ENCODE data around the gene MLC1. TPM values are rescaled to one million over a fixed set of nuclear protein-coding genes. Genes with fewer than 3 reads are reported as not detected.

The MLC1 gene
- total and polyA plus RNA-seq, 10 of the 15 experiments (the other 5 are each of a cell fraction or from before 2014, with no cell fraction given): 0.03 to 0.15 (median 0.07) TPM; not detected in 7

- H3K4me2 ChIP-seq (ENCODE audit: control insufficient read depth, insufficient read depth): no peak overlapping the region
- in situ Hi-C loops (cut with MboI): no loop called here
- TF ChIP-seq, protein P1, sequence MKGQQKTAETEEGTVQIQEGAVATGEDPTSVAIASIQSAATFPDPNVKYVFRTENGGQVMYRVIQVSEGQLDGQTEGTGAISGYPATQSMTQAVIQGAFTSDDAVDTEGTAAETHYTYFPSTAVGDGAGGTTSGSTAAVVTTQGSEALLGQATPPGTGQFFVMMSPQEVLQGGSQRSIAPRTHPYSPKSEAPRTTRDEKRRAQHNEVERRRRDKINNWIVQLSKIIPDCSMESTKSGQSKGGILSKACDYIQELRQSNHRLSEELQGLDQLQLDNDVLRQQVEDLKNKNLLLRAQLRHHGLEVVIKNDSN (IDR thresholded peaks at IDR 0.05; ENCODE audit: borderline replicate concordance, extremely low read length, insufficient read depth, low read depth, low read length): no peak
- TF ChIP-seq SP1 (IDR thresholded peaks at IDR 0.05; ENCODE audit: low read depth, low read length) (no peak), HDAC2 (IDR thresholded peaks at IDR 0.05) (no peak), ZNF207 (IDR thresholded peaks at IDR 0.05; ENCODE audit: borderline replicate concordance) (no peak), SUPT20H (IDR thresholded peaks at IDR 0.05; ENCODE audit: borderline replicate concordance, control insufficient read depth, low read depth, low read length) (no peak)
- WGBS (ENCODE audit: insufficient coverage, insufficient replicate concordance, low lambda C conversion rate, missing lambda C conversion rate): 29% methylated on average over 3 of the region's 3 CpGs
- no peak overlapping the region for H3K27ac ChIP-seq (ENCODE audit: control insufficient read depth, insufficient read depth)
- H3K36me3 ChIP-seq (ENCODE audit: control insufficient read depth in 2 of 2, insufficient read depth in 2 of 2, low read length in 1 of 2): no peaks in the 10 kb centered on the region
- ChIA-PET RAD21 (ENCODE audit: unreplicated experiment) (no interaction called here), CTCF (no interaction called here), POLR2A (no interaction called here), SMC1A (ENCODE audit: uncharacterized antibody, unreplicated experiment) (interaction anchor here (0.7 kb wide), 1 partner anchor 94 kb away, joined by 3 read pairs; no protein-coding TSS in a partner anchor)
- no peaks in the 10 kb centered on the region for H3K9me3 ChIP-seq (replicated peaks; ENCODE audit: control insufficient read depth, insufficient read depth, low read length)
- ATAC-seq (no peak), FAIRE-seq (no peak), DNase-seq (ENCODE audit: low read depth, low spot score) (no peak)
- no peak overlapping the region for H2AFZ ChIP-seq (ENCODE audit: control insufficient read depth, low read depth, low read length)
- peaks cover 3 to 10% of the 10 kb centered on the region in 2 experiments; a peak in 3 of 4 replicates for H3K27me3 ChIP-seq (replicated peaks in 1 of 2; ENCODE audit: control insufficient read depth in 2 of 2, insufficient read depth in 2 of 2, low read length in 1 of 2)
- H4K20me1 ChIP-seq (ENCODE audit: control insufficient read depth, insufficient read depth): no peaks in the 10 kb centered on the region
- no peaks in the 10 kb centered on the region for H3K79me2 ChIP-seq (ENCODE audit: control insufficient read depth, insufficient read depth, low read length)
- H3K4me1 ChIP-seq (ENCODE audit: control insufficient read depth, insufficient read depth, low read length): no peaks in the 10 kb centered on the region
- BruUV-seq (replicated peaks): no TSS peak
- intact Hi-C loops (cut with micrococcal nuclease; ENCODE audit: unreplicated experiment): no loop called here
- no peak overlapping the region for H3K4me3 ChIP-seq
- no peak overlapping the region for H3K9ac ChIP-seq (ENCODE audit: control insufficient read depth, insufficient read depth, low read length)
These were observed 32.9 kb upstream of the MLC1 start for GRCh38 chr22:50118129-50118528.

DNA sequence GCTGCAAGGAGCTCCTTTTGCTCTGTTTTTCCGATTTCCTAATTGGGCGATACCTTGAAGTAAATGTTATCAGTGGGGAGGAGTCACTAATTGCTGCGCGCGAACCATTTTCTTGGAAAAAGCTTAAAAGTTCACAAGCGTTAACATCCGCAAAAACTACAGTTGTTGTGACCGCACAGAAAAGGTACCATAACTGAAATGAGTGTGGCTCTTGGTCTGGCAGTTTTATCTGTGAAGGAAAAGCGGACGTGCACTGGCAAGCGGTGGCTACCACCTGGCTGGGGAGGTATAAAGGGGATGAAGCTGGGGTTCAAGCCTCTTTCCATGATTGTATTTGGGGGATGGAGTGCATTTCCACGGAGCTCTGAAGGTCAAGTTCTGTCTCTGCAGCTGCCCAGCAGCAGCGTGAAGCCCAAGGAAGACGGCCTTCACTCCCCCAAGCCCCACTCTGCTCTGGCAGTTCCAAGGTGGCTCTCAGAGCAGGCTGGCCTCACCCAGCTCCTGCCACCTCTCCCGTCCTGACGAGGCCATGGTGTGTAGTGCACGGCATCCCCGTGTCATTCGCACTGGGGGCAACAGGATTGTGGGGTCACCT lies 32.0 kb upstream of the MLC1 start:
- Histone ChIP-seq H2AFZ (ENCODE audit: control insufficient read depth, low read depth, low read length) (no peak overlapping the region), H3K27me3 (replicated peaks in 1 of 2; ENCODE audit: control insufficient read depth in 2 of 2, insufficient read depth in 2 of 2, low read length in 1 of 2) (peaks cover 4 to 10% of the 10 kb centered on the region in 2 experiments; a peak in 3 of 4 replicates), H3K79me2 (ENCODE audit: control insufficient read depth, insufficient read depth, low read length) (no peaks in the 10 kb centered on the region), H3K4me1 (ENCODE audit: control insufficient read depth, insufficient read depth, low read length) (no peaks in the 10 kb centered on the region), H3K27ac (ENCODE audit: control insufficient read depth, insufficient read depth) (no peak overlapping the region), H3K36me3 (ENCODE audit: control insufficient read depth in 2 of 2, insufficient read depth in 2 of 2, low read length in 1 of 2) (no peaks in the 10 kb centered on the region), H3K9ac (ENCODE audit: control insufficient read depth, insufficient read depth, low read length) (no peak overlapping the region), H3K9me3 (replicated peaks; ENCODE audit: control insufficient read depth, insufficient read depth, low read length) (no peaks in the 10 kb centered on the region), H3K4me3 (no peak overlapping the region), H4K20me1 (ENCODE audit: control insufficient read depth, insufficient read depth) (no peaks in the 10 kb centered on the region), H3K4me2 (ENCODE audit: control insufficient read depth, insufficient read depth) (no peak overlapping the region)
- intact Hi-C loops (cut with micrococcal nuclease; ENCODE audit: unreplicated experiment) (no loop called here), in situ Hi-C loops (cut with MboI) (no loop called here)
- POLR2A ChIA-PET: interaction anchor here (0.7 kb wide), 1 partner anchor 102 kb away, joined by 8 read pairs; no protein-coding TSS in a partner anchor
- FAIRE-seq: no peak
- no peak for DNase-seq (ENCODE audit: low read depth, low spot score)
- CTCF ChIA-PET: no interaction called here
- RAD21 ChIA-PET (ENCODE audit: unreplicated experiment): no interaction called here
- 64% methylated on average over 18 of the region's 19 CpGs for WGBS (ENCODE audit: insufficient coverage, insufficient replicate concordance, low lambda C conversion rate, missing lambda C conversion rate)
- ATAC-seq: no peak
- BruUV-seq (replicated peaks): no TSS peak
- SMC1A ChIA-PET (ENCODE audit: uncharacterized antibody, unreplicated experiment): no interaction called here
- TF ChIP-seq CREB1 (IDR thresholded peaks at IDR 0.05; ENCODE audit: low read depth): no peak
- TF ChIP-seq PAX5 (IDR thresholded peaks at IDR 0.05; ENCODE audit: borderline replicate concordance, low read depth, low read length): no peak
- no peak for TF ChIP-seq EP300 (IDR thresholded peaks at IDR 0.05; ENCODE audit: borderline replicate concordance in 1 of 2, control insufficient read depth in 1 of 2, low read depth in 2 of 2, low read length in 2 of 2)
- no peak for TF ChIP-seq ZSCAN29 (IDR thresholded peaks at IDR 0.05)
- no peak for TF ChIP-seq WRNIP1 (IDR thresholded peaks at IDR 0.05; ENCODE audit: borderline replicate concordance, low read depth, low read length)
- no peak for TF ChIP-seq SMAD1 (IDR thresholded peaks at IDR 0.05; ENCODE audit: low read depth, partially characterized antibody)
- no peak for TF ChIP-seq TCF7 (IDR thresholded peaks at IDR 0.05; ENCODE audit: borderline replicate concordance)
- TF ChIP-seq NBN (IDR thresholded peaks at IDR 0.05): no peak
- no peak for TF ChIP-seq SUPT20H (IDR thresholded peaks at IDR 0.05; ENCODE audit: borderline replicate concordance, control insufficient read depth, low read depth, low read length)
- no peak for TF ChIP-seq NR2C2 (IDR thresholded peaks at IDR 0.05; ENCODE audit: borderline replicate concordance, control insufficient read depth, insufficient read length, low read depth)
- no peak for TF ChIP-seq IRF4 (IDR thresholded peaks at IDR 0.05; ENCODE audit: low read depth, low read length)
- TF ChIP-seq SREBF1 (IDR thresholded peaks at IDR 0.05; ENCODE audit: low read length): no peak

Measured in GM12878 (cell line).